DMS114 treated with DMSO at 0.1 percent for 48 hours (cell line): ENCODE results near the gene PITPNM3.

Experiments
- DNase-seq: peaks from one replicate; lab custom pipeline; 2025; ENCODE audit not compliant: unreplicated experiment; lab: John Stamatoyannopoulos, UW

PITPNM3 gene

GRCh38 chr17:6502871-6503509 lies 53.4 kb downstream of the PITPNM3 start:
- DNase-seq = no peak

DNA sequence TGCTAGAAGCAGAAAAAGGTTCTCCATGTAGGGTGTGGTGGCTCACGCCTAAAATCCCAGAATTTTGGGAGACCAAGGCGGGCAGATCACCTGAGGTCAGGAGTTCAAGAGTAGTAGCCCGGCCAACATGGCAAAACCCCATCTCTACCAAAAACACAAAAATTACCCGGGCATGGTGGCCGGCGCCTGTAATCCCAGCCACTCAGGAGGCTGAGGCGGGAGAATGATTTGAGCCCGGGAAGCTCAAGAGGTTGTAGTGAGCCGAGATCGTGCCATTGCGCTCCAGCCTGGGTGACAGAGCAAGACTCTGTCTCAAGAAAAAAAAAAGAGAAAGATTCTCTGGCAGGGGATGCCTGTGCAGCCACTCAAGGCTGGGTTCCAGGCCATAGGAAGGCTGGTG lies 54.2 kb downstream of the PITPNM3 start:
- no peak for DNase-seq

DNA sequence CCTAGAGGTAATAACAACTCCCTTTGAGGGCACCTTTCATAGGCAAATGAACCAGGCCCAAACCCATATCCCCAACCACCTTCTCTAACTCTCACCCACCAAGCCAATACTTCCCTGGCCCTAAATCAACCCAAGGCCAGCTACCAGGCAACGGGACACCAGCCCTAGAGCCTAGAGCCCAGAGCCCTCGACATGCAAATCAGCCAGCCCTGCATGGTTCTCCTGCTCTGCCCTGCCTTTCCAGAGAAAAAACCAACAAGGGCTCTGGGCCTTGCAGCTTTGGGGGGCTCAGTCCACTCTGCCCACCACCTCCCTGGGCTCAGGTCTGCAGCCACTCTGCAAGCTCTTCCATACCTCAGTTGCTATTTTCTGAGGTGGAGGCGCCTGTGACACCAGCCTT lies 55.0 kb downstream of the PITPNM3 start:
- DNase-seq = no peak

DNA sequence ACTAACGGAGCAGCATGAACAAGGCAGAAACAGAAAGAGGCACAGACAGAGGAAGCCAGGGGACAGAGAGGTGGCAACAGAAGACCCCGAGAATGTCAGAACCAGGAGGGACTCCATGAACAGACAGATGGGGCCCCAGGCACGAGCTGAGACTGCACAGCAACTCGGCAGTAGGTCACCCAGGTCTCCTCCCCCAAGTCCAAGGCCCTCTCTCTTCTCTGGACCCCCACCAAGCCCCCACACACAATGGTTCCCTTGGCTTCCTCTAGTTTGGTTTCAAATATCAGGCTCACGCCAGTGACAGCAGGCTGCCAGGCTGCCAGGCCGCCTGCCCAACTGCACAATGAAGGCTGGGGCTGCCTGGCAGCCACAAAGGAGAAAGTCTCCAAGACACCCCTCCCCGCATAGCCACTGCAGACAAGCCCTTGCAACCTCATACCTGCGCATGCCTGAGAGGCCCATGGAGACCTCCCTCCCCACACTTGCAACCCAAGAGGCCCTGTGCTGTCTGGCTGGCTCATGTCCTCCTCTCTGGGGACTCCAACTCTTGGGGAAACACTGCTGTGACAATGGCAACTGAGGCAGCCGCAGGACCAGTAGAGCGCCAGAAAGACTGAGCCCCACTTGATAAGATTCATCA lies 57.3 kb downstream of the PITPNM3 start:
- DNase-seq = no peak

DNA sequence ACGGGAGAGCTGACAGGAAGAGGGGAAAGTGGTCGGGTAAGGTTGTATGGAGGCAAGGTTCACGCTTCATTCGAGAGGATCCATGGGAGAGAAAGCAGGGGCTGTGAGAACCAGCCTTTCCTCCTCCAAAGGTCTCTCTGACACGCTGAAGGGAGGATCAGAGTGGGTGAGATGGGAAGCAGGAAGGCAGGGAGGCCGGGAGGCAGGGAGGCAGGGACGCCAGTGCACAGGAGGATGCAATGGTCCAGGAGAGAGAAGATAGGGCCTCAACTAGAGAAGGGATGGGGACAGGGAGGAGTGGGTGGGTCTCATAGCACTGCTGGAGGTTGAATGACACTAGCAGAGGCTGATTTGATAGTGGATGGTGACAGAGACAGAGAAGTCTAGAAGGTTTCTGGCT lies 58.0 kb downstream of the PITPNM3 start:
- no peak for DNase-seq

GRCh38 chr17:6497496-6498221 lies 58.7 kb downstream of the PITPNM3 start:
- no peak for DNase-seq

DNA sequence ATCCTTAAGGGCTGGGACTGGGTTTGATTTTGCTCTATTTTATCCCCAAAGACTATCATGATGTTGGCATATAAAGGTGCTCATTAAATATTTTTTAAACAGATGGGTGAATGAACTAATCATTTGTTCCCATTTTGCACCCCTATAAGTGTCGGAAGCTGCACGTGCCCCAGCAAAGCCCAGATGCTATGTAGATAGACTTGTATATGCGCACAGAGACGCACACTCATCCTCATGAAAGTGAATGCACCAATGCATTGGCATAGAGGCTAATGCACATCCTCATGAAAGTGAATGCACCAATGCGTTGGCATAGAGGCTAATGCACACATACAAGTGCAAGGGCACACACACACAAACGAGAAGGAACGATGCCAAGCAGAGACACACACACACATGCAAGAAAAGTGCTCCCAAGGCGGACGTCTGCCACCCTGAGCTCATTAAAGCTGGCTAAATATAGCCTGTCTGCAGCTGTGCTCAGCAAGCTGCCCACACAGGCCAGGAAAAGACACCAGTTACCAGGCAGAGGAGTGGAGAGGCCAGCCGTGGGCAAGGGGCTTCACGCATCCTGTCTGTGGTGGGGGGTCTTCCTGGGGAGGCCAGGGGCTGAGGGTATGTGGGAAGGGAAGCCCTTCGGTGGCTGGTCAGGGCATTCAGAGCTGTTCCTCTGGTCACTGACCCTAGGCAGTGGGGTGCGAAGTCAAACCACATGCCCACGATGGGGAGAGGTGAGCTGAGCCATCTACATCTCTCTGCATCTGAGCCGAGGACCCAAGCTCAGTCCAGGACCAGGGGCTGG lies 59.5 kb downstream of the PITPNM3 start:
- no peak for DNase-seq

DNA sequence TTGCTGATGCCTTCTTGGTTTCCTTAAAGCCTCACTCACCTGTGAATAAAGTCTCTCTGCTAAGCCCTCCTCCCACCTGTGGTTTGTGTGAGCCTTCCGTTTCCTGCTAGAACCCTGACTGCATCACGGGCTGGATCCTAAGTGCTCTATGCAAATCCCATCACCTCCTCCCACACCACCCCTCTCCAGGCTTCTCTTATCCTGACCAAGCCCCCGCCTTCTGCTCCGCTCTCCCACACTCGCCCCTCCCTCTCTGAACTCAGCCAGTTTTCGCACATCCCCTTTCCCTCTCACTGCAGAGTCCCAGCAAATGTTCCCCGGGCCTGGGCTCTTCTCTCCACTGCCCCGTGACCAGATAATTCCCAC lies 60.3 kb downstream of the PITPNM3 start:
- no peak for DNase-seq

DNA sequence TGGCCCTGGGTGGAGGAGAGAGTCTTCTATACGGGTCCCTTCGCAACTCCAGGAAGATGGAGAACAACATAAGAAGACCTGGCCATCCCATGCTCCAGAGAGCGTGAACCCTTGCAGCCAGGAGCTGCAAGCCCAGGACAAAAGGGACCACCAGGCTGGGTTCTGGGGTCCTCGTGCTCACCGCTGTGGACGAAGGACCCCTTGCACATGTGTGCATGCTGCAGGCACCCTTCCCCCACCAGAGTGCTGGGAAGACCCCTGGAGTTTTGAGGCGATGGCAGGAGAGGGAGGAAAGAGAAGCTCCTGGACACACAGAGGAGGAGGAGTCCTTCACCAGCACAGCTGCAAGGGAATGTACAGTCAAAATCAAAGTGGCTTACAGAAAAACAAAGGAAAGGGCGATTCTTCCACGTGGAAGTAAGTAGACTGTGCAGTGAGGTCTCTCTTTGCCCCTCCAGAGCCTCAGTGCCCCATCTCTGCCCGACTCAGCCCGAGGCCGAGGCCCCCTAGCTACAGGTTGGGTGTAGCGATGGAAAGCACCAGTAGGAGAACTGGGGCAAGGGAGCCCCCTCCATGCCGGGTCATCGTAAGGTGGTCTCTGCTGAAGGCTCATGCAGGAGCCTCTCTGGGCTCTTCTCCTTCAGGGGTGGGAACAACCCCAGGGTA lies 60.8 kb downstream of the PITPNM3 start:
- no peak for DNase-seq

- no peak for DNase-seq
Measured at GRCh38 chr17:6494239-6494941, 62.0 kb downstream of the PITPNM3 start.

DNA sequence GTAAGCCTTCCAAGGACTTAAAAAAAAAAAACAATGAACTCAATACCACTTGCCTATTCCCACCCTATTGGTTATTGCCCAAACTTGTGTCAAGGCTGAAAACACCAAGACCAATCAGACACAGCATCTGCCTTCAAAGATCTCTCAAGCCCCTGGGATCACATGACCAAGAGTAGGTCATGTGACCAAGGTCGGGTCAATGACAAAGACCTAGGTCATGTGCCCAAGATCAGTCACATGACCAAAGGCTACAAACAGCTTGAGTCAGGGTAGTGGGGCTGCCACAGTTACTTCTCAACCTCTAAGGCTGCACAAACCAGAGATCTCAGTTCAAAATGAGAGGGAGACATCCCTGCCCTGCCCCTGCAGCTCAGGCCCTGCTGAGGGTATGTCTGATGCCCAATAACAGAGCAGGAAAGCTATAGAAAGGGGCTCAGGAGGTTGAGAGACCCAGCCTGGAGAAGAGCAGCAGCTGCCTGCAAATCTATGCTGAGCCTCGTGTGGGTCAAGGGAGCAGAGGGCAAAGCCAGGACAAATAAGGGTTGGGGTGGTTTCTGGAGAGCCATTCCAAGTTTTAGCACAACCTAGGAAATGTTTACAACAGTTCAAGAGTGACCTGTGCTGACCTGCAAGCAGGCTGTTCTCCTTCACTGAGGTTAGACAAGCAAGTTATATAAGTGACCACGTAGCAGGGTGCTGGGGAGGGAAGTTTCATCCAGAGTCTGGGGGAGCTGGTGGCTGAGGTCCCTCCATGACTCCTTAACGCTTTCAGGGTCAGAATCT lies 63.3 kb downstream of the PITPNM3 start:
- DNase-seq = no peak

GRCh38 chr17:6491071-6491700 lies 65.2 kb downstream of the PITPNM3 start:
- DNase-seq = no peak

DNA sequence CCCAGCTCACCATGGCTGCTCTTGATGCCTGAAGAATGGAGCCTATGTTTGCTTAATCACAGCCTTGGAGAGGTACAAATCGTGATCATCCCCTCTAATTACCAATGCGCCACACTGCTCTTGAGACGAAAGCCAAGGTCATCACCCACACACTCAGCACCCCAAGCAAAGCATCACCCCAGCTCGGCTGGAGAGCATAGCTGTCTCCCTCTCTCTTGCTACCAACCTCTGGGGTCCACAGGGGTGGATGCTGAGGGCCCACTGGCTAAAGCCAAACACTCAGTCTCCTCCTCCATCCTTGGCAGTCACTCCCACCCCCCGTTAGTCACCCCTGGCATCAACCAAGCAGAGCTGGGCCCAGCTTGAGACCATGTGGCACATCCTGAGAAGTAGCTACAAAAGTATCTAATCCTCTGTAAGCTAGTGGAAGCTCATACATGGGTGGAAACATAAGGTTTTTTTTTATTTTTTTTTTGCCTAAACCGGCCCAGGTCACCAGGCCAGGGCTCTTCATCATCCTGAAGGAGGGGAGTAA lies 67.3 kb downstream of the PITPNM3 start:
- no peak for DNase-seq

DNA sequence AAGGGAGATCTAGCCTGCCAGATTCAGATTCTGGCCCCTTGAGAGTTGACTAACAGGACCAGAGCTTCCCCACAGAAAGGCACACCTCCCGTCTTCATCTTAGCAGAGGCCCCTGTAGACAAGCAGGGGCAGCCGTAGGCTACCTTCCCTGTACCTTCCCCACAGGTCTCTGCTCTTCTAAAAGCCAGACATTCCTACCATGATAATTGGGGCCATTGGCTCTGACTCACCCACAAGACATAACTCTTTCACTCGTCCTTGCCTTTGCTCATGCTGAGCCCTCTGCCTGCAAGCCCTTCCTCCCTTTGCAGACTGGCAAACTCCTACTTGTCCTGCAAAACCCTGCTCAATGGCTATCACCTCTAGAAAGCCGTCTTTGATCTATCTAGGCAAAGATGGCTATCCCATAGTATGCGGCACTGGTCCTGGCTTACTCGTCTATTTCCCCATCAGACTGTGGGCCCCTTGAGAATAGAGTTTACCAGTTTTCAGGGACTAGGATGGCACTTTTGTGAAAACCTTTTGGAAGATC lies 68.3 kb downstream of the PITPNM3 start:
- no peak for DNase-seq

DNA sequence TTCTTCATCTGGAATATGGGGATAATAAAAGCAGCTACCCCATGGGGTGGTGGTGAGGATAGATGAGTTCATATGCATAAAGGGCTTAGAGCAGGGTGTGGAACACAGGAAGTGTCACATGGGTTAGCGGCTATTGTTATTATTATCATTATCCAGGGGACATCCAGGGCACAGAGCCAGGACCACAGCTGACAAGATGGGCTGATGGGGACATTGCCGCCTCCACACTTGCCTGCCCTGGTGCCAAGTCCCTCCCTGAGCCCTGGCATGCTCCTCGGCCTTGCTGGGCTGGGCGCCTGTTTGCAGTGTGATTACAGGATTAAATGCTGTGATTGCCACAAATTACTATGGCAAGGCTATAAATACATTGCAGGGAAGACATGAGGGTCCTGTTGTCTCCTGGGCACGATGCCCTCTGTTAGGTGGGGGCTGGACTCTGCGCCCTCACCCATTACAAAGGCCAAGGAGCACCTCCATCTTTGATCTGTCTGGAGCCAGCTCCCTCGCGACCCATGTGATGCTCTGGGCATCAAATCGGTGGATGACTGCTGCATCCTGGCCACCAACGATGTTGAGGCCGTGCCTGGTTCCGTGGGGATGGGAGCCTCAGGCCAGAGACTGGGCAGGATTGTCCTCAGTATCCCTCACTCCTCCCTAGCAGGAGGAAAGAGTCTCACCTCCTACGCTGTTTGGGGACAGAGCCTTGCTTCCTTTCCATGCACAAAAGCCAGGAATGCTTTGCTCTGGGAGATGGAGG lies 68.9 kb downstream of the PITPNM3 start:
- DNase-seq = no peak

DNA sequence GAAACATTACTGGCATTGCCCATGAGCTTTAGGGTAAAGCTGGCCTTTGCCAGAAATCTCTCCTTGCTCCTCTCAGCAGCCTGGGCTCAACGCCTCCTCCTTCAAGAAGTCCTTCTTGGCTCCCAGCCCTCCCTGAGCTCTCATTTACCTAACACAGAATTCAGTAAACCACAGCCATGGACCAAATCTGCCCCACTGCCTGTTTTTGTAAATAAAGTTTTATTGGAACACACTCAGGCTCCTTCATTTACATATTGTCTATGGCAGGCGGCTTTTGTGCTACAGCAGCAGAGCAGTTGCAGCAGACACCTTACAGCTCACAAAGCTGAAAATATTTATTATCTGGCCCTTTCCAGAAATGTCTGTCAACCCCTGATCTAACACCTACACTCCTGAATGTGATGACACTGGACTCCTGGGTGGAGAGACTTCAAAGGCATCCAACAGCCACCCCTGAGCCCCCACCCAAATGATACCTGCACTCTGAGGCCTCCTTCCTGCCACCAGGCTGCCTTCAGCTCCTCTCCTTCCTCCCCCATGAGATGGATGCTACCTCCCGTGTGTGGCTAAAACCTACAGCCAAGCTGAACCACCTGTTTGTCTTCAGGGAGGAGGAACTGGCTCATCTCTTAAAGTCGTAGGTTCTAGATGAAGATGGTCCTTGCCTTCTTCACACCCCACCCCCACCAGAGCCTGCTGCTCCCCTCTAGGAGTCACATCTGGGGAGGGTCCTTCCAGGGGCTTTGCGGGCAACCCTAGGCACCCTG lies 70.5 kb downstream of the PITPNM3 start:
- DNase-seq = no peak

DNA sequence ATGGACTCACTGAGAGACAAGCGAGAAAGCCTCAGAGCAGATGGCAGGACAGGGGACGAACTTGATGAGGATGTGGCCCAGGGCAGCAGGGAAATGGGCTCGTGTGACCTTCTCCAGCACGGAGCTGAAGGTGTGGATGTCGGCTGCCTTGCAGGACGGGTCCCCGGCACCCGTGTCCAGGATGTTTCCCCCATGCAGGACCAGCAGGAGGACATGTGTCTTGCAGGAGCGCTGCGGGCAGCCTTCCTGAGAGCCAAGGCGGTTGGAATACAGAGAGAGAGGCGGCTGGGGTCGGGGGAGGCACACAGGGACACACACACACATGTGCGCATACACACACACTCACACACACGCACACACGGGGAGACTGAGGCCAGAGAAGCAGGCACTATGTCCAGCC lies 72.8 kb downstream of the PITPNM3 start:
- DNase-seq = no peak
